ENCODE measurements around the gene EPHB1. TPM values are rescaled to one million over a fixed set of nuclear protein-coding genes. Genes with fewer than 3 reads are reported as not detected.
"Not testable (repeated sequence)": the region's sequence is repeated elsewhere in the genome, so short reads cannot be mapped to it uniquely, and the experiment has no call there.

The EPHB1 gene
- total RNA-seq, 2 donors from 2014 or later, result 0.68 to 0.71 TPM

DNA sequence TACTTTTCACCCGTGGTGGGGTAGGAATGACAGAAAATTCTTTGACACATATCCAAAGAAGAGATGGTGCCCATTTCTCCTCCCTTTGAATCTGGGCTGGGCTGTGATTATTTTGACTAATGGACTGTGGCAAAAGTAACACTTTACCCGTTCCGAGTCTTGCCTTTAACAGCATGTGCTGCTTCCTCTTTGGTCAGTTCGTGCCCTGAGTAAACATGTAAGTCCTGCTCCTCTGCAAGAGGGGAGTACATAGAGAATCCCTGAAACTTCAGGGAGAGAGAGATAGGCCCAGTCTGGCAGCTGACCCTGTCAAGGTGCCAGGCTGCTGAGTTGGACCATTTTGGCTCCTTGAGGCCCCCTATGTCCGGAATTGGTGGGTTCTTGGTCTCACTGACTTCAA is 243.1 kb downstream of the EPHB1 start:
- no peaks in the 10 kb centered on the region for H3K9me3 ChIP-seq
- H3K4me1 ChIP-seq (ENCODE audit: control insufficient read depth in 1 of 2, low read depth in 2 of 2), result no peaks in the 10 kb centered on the region
- H3K27ac ChIP-seq, result no peak overlapping the region
- no peak overlapping the region for H3K4me3 ChIP-seq
- ATAC-seq (ENCODE audit: insufficient number of reproducible peaks, low FRiP score, low read depth), result no peak
- no peak for DNase-seq (ENCODE audit: low spot score)
- TF ChIP-seq, protein P1, sequence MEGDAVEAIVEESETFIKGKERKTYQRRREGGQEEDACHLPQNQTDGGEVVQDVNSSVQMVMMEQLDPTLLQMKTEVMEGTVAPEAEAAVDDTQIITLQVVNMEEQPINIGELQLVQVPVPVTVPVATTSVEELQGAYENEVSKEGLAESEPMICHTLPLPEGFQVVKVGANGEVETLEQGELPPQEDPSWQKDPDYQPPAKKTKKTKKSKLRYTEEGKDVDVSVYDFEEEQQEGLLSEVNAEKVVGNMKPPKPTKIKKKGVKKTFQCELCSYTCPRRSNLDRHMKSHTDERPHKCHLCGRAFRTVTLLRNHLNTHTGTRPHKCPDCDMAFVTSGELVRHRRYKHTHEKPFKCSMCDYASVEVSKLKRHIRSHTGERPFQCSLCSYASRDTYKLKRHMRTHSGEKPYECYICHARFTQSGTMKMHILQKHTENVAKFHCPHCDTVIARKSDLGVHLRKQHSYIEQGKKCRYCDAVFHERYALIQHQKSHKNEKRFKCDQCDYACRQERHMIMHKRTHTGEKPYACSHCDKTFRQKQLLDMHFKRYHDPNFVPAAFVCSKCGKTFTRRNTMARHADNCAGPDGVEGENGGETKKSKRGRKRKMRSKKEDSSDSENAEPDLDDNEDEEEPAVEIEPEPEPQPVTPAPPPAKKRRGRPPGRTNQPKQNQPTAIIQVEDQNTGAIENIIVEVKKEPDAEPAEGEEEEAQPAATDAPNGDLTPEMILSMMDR (IDR thresholded peaks at IDR 0.05), result no peak
- H3K27me3 ChIP-seq (replicated peaks; ENCODE audit: insufficient read depth), result no peaks in the 10 kb centered on the region
- no peaks in the 10 kb centered on the region for H3K36me3 ChIP-seq

- not testable (repeated sequence) for H3K9me3 ChIP-seq; H3K27me3 ChIP-seq (replicated peaks; ENCODE audit: insufficient read depth); H3K4me1 ChIP-seq (ENCODE audit: control insufficient read depth in 1 of 2, low read depth in 2 of 2); H3K27ac ChIP-seq; H3K4me3 ChIP-seq; H3K36me3 ChIP-seq; DNase-seq (ENCODE audit: low spot score); ATAC-seq (ENCODE audit: insufficient number of reproducible peaks, low FRiP score, low read depth)
Observed at GRCh38 chr3:135039536-135039935, 244.5 kb downstream of the EPHB1 start.

DNA sequence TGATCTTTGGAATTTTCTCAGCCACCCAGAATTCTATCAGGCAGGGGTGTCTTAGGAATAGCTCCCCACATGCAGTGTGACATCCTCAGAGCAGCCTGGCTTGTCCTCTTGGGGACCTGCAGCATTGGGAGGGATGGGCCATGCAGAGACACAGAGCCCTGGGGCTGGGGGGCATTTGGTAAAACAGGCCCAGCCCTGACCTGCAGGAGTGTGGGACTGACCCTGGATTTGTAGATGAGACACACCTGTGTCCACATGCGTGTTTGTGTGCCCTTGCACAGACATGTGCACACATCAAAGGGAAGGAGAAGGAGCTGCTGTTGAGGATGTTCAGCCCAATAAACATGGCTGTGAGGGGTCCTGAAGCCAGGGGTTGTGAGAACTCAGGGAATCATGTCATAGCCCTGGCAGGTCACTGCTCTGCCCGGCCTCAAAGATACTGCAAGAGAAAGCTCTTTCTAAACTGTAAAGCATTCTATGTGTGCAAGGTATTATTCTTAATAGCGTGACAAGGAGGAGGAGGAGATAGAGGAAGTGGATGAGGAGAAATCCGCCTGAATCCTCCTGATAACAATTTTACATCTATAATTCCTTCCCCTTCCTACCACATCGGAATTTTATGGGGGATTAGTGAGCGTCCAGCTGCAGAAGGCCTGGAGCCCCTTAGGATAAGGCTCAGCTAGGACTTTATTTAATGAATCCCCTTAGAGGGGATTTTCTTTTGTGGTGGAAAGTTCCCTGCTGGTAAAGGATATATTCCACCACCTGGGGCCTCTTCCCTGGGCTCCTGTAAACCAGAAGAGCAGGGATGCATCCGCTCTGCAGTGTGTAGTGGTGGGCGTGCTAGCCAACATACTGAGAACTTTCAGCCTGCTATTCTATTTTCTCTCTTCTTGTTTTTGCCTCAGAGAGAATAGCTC is 245.5 kb downstream of the EPHB1 start:
- Histone ChIP-seq H3K36me3 (no peaks in the 10 kb centered on the region), H3K27ac (no peak overlapping the region), H3K9me3 (no peaks in the 10 kb centered on the region), H3K4me3 (no peak overlapping the region), H3K4me1 (ENCODE audit: control insufficient read depth in 1 of 2, low read depth in 2 of 2) (no peaks in the 10 kb centered on the region), H3K27me3 (replicated peaks; ENCODE audit: insufficient read depth) (no peaks in the 10 kb centered on the region)
- TF ChIP-seq, protein P1 (IDR thresholded peaks at IDR 0.05), result no peak
- ATAC-seq (ENCODE audit: insufficient number of reproducible peaks, low FRiP score, low read depth) (no peak), DNase-seq (ENCODE audit: low spot score) (no peak)

- Histone ChIP-seq H3K36me3 (no peaks in the 10 kb centered on the region), H3K4me3 (no peak overlapping the region), H3K4me1 (ENCODE audit: control insufficient read depth in 1 of 2, low read depth in 2 of 2) (no peaks in the 10 kb centered on the region), H3K27ac (no peak overlapping the region), H3K27me3 (replicated peaks; ENCODE audit: insufficient read depth) (no peaks in the 10 kb centered on the region), H3K9me3 (no peaks in the 10 kb centered on the region)
- no peak for DNase-seq (ENCODE audit: low spot score)
- ATAC-seq (ENCODE audit: insufficient number of reproducible peaks, low FRiP score, low read depth), result no peak
- TF ChIP-seq, protein P1 (IDR thresholded peaks at IDR 0.05), result no peak
Observed at GRCh38 chr3:135041601-135042000, 246.5 kb downstream of the EPHB1 start.

GRCh38 chr3:135047061-135047460 is 252.0 kb downstream of the EPHB1 start:
- Histone ChIP-seq H3K9me3 (no peaks in the 10 kb centered on the region), H3K27me3 (replicated peaks; ENCODE audit: insufficient read depth) (no peaks in the 10 kb centered on the region), H3K4me3 (no peak overlapping the region), H3K4me1 (ENCODE audit: control insufficient read depth in 1 of 2, low read depth in 2 of 2) (no peaks in the 10 kb centered on the region), H3K27ac (no peak overlapping the region), H3K36me3 (no peaks in the 10 kb centered on the region)
- TF ChIP-seq, protein P1 (IDR thresholded peaks at IDR 0.05), result no peak
- DNase-seq (ENCODE audit: low spot score), result no peak
- ATAC-seq (ENCODE audit: insufficient number of reproducible peaks, low FRiP score, low read depth), result no peak
